HEK293 (cell line): ENCODE results near the gene STAM2.

Experiments used
- BCL11B ChIP-seq: fragments of 450-650 bp; formaldehyde crosslinking; IDR thresholded peaks from 2 replicates; pipeline ENCODE4 v1.5.1; 2016; ENCODE audit warnings: low read depth, missing biosample characterization, missing genetic modification characterization
- GLIS1 ChIP-seq: fragments of 450-650 bp; formaldehyde crosslinking; IDR thresholded peaks from 2 replicates; pipeline ENCODE4 v1.5.1; 2016; ENCODE audit warnings: missing biosample characterization, missing genetic modification characterization
- KLF10 ChIP-seq: fragments of 450-650 bp; IDR thresholded peaks from 2 replicates; pipeline ENCODE4 v1.5.1; 2018; ENCODE audit warnings: missing biosample characterization, mild to moderate bottlenecking, missing genetic modification characterization
- KLF16 ChIP-seq: fragments of 450-650 bp; formaldehyde crosslinking; IDR thresholded peaks from 2 replicates; pipeline ENCODE4 v1.5.1; 2017; ENCODE audit warnings: missing biosample characterization, missing genetic modification characterization
- KLF9 ChIP-seq: fragments of 450-650 bp; formaldehyde crosslinking; IDR thresholded peaks from 2 replicates; pipeline ENCODE4 v1.5.1; 2016; ENCODE audit warnings: missing biosample characterization, missing genetic modification characterization, low read depth
- TSHZ1 ChIP-seq: fragments of 450-650 bp; formaldehyde crosslinking; IDR thresholded peaks from 2 replicates; pipeline ENCODE4 v1.5.1; 2016; ENCODE audit warnings: missing biosample characterization, missing genetic modification characterization, borderline replicate concordance
- ZFHX2 ChIP-seq: fragments of 450-650 bp; formaldehyde crosslinking; conservative IDR thresholded peaks from 2 replicates; pipeline ENCODE4 v1.5.1; 2016; ENCODE audit warnings: missing biosample characterization, missing genetic modification characterization
- ZNF112 ChIP-seq: fragments of 450-650 bp; formaldehyde crosslinking; IDR thresholded peaks from 2 replicates; pipeline ENCODE4 v1.5.0; 2017; ENCODE audit warnings: missing biosample characterization, missing genetic modification characterization
- ZNF132 ChIP-seq: fragments of 450-650 bp; formaldehyde crosslinking; IDR thresholded peaks from 2 replicates; pipeline ENCODE4 v1.5.1; 2017; ENCODE audit warnings: missing biosample characterization, missing genetic modification characterization, borderline replicate concordance
- ZNF16 ChIP-seq: fragments of 450-650 bp; formaldehyde crosslinking; IDR thresholded peaks from 2 replicates; pipeline ENCODE4 v1.5.1; 2016; ENCODE audit warnings: low read depth, missing biosample characterization, missing genetic modification characterization
- ZNF24 ChIP-seq: fragments of 450-650 bp; formaldehyde crosslinking; IDR thresholded peaks from 2 replicates; pipeline ENCODE4 v1.5.1; 2016; ENCODE audit warnings: missing biosample characterization, missing genetic modification characterization
- ZNF366 ChIP-seq: fragments of 450-650 bp; formaldehyde crosslinking; conservative IDR thresholded peaks from 2 replicates; pipeline ENCODE4 v1.5.1; 2016; ENCODE audit warnings: missing biosample characterization, missing genetic modification characterization
- ZNF37A ChIP-seq: fragments of 450-650 bp; IDR thresholded peaks from 2 replicates; pipeline ENCODE4 v1.5.1; 2018; ENCODE audit warnings: missing biosample characterization, missing genetic modification characterization
- ZNF398 ChIP-seq: fragments of 450-650 bp; formaldehyde crosslinking; IDR thresholded peaks from 2 replicates; pipeline ENCODE4 v1.5.1; 2017; ENCODE audit warnings: missing biosample characterization, missing genetic modification characterization
- ZNF473 ChIP-seq: fragments of 450-650 bp; formaldehyde crosslinking; IDR thresholded peaks from 2 replicates; pipeline ENCODE4 v1.5.1; 2017; ENCODE audit warnings: missing biosample characterization, missing genetic modification characterization
- ZNF529 ChIP-seq: fragments of 450-650 bp; formaldehyde crosslinking; IDR thresholded peaks from 2 replicates; pipeline ENCODE4 v1.5.1; 2017; ENCODE audit warnings: missing genetic modification characterization, missing biosample characterization; ENCODE audit not compliant: insufficient replicate concordance
- ZNF555 ChIP-seq: fragments of 450-650 bp; formaldehyde crosslinking; conservative IDR thresholded peaks from 2 replicates; pipeline ENCODE4 v1.5.1; 2017; ENCODE audit warnings: missing biosample characterization, mild to moderate bottlenecking, missing genetic modification characterization, inconsistent platforms
- ZNF596 ChIP-seq: fragments of 450-650 bp; IDR thresholded peaks from 2 replicates; pipeline ENCODE4 v1.5.0; 2018; ENCODE audit warnings: missing biosample characterization, mild to moderate bottlenecking, missing genetic modification characterization, moderate library complexity
- ZNF610 ChIP-seq: fragments of 450-650 bp; formaldehyde crosslinking; IDR thresholded peaks from 2 replicates; pipeline ENCODE4 v1.5.1; 2016; ENCODE audit warnings: missing biosample characterization, missing genetic modification characterization, borderline replicate concordance
- ZNF670 ChIP-seq: fragments of 450-650 bp; formaldehyde crosslinking; IDR thresholded peaks from 2 replicates; pipeline ENCODE4 v1.5.1; 2016; ENCODE audit warnings: missing biosample characterization, missing genetic modification characterization, low read depth
- ZNF707 ChIP-seq: fragments of 450-650 bp; formaldehyde crosslinking; IDR thresholded peaks from 2 replicates; pipeline ENCODE4 v1.5.1; 2016; ENCODE audit warnings: missing biosample characterization, missing genetic modification characterization
- ZNF785 ChIP-seq: fragments of 450-650 bp; formaldehyde crosslinking; IDR thresholded peaks from 2 replicates; pipeline ENCODE4 v1.5.1; 2016; ENCODE audit warnings: missing biosample characterization, missing genetic modification characterization
- ZSCAN30 ChIP-seq: fragments of 450-650 bp; IDR thresholded peaks from 2 replicates; pipeline ENCODE4 v1.5.1; 2018; ENCODE audit warnings: missing biosample characterization, mild to moderate bottlenecking, missing genetic modification characterization, moderate library complexity
- TF ChIP-seq, protein P1 (sequence below): fragments of 450-650 bp; formaldehyde crosslinking; IDR thresholded peaks from 2 replicates; pipeline ENCODE4 v1.5.1; 2016; ENCODE audit warnings: missing biosample characterization, missing genetic modification characterization, low read depth
- TF ChIP-seq, protein P2 (sequence below): fragments of 450-650 bp; formaldehyde crosslinking; IDR thresholded peaks from 2 replicates; pipeline ENCODE4 v1.5.1; 2016; ENCODE audit warnings: missing biosample characterization, missing genetic modification characterization
- TF ChIP-seq, protein P3 (sequence below): fragments of 450-650 bp; formaldehyde crosslinking; IDR thresholded peaks from 2 replicates; pipeline ENCODE4 v1.5.1; 2016; ENCODE audit warnings: missing biosample characterization, missing genetic modification characterization

STAM2 gene

GRCh38 chr2:152098496-152099366, 76.8 kb downstream of the STAM2 start, which contains the start of gene CACNB4 (continued):
- TF ChIP-seq KLF10 (tag by site-specific recombination) (peak; percentile 45; the same call in 1 of the 2 replicates), KLF9 (tag by site-specific recombination) (peak; percentile 90), ZNF366 (tag by site-specific recombination) (peak; percentile 86), ZNF785 (tag by site-specific recombination) (peak; percentile 56; the same call in 1 of the 2 replicates), ZSCAN30 (tag by site-specific recombination) (peak; percentile 33; the same call in 1 of the 2 replicates), ZNF132 (tag by site-specific recombination) (no peak), ZNF707 (no peak), ZNF398 (tag by site-specific recombination) (peak; percentile 98), ZNF610 (tag by site-specific recombination) (peak; percentile 45; the same call in 1 of the 2 replicates), ZNF37A (no peak), ZNF596 (tag by site-specific recombination) (no peak), ZFHX2 (tag by site-specific recombination) (peak; percentile 99), ZNF112 (tag by site-specific recombination) (no peak), ZNF555 (tag by site-specific recombination) (no peak), ZNF473 (tag by site-specific recombination) (no peak), BCL11B (tag by site-specific recombination) (peak; percentile 26; the same call in 1 of the 2 replicates), GLIS1 (peak; percentile 32), ZNF24 (tag by site-specific recombination) (no peak), ZNF16 (tag by site-specific recombination) (no peak), ZNF670 (tag by site-specific recombination) (no peak), ZNF529 (no peak), TSHZ1 (tag by site-specific recombination) (no peak), KLF16 (peak; percentile 96)
- TF ChIP-seq, protein P1, sequence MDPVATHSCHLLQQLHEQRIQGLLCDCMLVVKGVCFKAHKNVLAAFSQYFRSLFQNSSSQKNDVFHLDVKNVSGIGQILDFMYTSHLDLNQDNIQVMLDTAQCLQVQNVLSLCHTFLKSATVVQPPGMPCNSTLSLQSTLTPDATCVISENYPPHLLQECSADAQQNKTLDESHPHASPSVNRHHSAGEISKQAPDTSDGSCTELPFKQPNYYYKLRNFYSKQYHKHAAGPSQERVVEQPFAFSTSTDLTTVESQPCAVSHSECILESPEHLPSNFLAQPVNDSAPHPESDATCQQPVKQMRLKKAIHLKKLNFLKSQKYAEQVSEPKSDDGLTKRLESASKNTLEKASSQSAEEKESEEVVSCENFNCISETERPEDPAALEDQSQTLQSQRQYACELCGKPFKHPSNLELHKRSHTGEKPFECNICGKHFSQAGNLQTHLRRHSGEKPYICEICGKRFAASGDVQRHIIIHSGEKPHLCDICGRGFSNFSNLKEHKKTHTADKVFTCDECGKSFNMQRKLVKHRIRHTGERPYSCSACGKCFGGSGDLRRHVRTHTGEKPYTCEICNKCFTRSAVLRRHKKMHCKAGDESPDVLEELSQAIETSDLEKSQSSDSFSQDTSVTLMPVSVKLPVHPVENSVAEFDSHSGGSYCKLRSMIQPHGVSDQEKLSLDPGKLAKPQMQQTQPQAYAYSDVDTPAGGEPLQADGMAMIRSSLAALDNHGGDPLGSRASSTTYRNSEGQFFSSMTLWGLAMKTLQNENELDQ (tag by site-specific recombination), result no peak
- TF ChIP-seq, protein P2, sequence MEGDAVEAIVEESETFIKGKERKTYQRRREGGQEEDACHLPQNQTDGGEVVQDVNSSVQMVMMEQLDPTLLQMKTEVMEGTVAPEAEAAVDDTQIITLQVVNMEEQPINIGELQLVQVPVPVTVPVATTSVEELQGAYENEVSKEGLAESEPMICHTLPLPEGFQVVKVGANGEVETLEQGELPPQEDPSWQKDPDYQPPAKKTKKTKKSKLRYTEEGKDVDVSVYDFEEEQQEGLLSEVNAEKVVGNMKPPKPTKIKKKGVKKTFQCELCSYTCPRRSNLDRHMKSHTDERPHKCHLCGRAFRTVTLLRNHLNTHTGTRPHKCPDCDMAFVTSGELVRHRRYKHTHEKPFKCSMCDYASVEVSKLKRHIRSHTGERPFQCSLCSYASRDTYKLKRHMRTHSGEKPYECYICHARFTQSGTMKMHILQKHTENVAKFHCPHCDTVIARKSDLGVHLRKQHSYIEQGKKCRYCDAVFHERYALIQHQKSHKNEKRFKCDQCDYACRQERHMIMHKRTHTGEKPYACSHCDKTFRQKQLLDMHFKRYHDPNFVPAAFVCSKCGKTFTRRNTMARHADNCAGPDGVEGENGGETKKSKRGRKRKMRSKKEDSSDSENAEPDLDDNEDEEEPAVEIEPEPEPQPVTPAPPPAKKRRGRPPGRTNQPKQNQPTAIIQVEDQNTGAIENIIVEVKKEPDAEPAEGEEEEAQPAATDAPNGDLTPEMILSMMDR (tag by site-specific recombination), result peak; percentile 61
- TF ChIP-seq, protein P3, sequence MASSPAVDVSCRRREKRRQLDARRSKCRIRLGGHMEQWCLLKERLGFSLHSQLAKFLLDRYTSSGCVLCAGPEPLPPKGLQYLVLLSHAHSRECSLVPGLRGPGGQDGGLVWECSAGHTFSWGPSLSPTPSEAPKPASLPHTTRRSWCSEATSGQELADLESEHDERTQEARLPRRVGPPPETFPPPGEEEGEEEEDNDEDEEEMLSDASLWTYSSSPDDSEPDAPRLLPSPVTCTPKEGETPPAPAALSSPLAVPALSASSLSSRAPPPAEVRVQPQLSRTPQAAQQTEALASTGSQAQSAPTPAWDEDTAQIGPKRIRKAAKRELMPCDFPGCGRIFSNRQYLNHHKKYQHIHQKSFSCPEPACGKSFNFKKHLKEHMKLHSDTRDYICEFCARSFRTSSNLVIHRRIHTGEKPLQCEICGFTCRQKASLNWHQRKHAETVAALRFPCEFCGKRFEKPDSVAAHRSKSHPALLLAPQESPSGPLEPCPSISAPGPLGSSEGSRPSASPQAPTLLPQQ, result no peak
